GM19238 (cell line): ENCODE results near the gene MYO7B.

Experiments
- DNase-seq: peaks from one replicate; pipeline ENCODE4 v3.0.0; 2011; ENCODE audit warnings: low spot score; ENCODE audit not compliant: insufficient read length

MYO7B gene

GRCh38 chr2:127661072-127661649, 125.7 kb downstream of the MYO7B start:
- no peak for DNase-seq

DNA sequence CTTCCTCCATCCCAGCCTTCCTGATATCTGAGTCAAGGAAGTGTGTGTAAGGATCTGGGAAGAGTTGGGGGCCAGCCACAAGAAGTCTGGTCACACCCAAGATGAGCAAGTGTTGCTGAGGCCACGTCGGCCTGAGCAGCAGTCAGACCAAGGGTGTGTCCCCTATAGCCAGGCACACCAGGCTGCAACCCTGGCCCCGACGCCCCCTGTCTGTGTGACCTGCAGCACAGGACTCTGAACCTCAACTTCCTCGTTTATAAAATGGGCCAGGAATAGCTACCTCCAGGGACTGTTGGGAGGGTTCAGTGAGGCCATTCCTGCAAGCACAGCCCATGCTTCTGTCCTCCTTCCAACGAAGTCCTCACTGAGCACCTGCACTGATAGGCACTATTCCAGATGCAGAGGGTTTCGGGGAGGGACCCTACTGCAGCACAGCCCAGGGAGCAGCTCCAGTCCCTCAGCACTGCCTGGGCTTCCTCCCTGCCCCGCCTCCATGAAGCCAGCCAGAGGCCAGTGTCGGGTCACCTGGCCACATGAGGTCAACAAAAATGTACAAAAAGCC, 126.5 kb downstream of the MYO7B start:
- no peak for DNase-seq

DNA sequence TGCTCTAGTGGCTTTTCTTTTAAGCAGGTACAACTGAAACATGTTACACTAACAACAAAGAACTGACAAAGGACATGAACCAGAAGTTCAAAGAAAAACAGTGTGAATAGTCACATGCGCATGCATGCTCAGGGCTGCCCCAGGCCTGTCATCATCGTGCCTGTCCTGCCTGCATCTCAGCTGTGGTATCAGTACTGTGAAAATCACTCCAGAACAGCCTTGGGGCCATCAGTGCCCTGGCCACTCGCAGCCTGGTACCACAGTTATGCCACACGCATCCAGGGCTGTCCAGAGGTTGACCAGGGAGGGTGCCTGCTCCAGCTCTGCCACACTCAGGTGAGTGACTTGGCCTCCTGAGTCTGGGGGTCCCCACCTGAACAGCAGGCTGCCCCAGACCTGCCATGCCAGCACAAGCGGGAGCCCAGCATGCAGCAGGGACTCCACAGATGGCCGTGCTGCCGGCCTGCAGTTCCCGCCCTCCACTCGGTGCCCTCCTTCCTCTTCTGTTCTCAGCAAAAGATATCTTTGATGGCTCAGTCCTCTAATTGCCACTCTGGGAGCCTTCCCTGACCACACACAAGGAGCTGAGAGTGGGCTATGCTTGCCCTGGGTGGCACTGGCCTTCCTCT, 127.6 kb downstream of the MYO7B start:
- DNase-seq, result no peak

DNA sequence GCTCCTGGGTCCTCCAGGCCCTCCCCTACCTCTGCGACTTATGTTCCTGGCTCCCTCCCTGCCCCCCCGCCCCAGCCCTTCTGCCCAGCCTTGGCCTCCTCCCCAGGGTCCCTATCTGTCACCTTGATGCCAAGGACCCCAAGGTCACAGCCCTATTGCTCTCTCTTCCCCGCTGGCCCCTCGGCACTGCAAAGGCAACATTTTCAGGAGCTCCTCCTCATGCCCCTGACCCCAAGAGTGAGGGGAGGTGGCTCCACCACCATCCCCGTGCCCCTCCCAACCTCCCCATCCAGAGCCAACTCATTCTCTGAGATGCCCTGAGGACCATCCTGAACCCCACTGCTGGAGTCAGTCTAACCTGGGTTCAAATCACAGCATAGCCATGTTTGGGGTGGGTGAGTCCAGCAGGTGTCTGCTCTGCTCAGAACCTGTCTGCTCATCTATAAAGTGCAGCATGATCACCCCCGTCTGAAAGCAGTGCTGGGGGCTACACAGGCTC, 128.1 kb downstream of the MYO7B start:
- DNase-seq, result no peak

DNA sequence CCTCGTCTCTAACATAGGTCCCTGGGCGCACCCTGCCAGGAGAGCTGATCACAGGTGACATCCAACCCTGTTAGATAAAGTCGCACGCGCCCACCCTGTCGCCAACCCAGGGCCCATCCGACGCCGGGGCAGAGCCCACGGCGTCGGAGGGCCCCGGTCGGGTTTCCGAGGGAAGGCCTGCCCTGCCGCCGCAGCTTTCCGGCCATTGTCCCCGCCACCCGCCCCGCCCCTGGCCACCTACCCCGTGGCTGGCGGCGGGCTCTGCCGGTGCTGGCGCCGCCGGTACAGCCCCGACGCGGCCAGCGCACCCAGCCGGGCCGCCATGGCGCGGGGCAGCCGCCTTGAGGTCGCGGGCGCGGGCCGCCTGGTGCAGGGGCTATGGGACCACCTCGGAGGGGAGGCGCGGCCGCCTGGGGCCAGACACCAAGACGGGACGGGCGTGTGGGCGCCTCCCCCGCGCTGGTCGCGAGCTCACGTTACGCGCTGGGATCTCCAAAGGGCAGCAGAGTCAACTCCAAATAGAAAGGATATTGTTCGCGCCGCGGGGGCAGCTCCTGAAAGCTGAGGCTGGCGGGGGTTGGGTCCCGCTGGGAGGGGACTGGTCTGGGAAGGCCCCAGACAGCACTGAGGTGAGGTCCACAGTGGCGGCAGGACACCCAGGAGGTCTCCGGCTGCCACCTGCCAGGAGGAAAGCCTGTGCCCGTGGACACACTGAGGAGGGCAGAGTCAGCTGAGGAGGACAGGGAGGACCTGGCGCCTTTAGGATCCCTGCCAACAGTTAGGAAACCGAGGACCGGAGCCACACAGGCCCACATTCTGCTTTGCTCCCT, 128.8 kb downstream of the MYO7B start:
- DNase-seq, result no peak

DNA sequence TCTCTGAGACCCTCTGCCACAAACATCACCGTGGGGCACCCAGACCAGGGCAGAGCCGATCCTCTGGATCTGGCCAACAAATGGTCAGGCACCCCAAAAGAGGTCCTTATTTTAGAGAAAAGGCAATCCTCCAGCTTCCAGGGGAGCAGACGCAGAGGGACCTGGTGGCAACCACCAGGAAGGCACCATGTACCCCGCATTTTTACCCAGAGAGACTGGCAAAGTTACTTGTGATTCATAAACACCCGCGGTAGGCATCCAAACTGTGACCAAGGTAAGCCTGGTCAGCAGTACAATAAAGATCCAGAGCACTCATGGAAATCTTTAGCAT, 129.4 kb downstream of the MYO7B start:
- no peak for DNase-seq

GRCh38 chr2:127665267-127665893, 129.9 kb downstream of the MYO7B start:
- no peak for DNase-seq

GRCh38 chr2:127669056-127669455, 133.6 kb downstream of the MYO7B start:
- no peak for DNase-seq

- DNase-seq, result no peak
These were observed 134.8 kb downstream of the MYO7B start for GRCh38 chr2:127670055-127670956.

GRCh38 chr2:127670957-127671290, 135.4 kb downstream of the MYO7B start:
- no peak for DNase-seq

DNA sequence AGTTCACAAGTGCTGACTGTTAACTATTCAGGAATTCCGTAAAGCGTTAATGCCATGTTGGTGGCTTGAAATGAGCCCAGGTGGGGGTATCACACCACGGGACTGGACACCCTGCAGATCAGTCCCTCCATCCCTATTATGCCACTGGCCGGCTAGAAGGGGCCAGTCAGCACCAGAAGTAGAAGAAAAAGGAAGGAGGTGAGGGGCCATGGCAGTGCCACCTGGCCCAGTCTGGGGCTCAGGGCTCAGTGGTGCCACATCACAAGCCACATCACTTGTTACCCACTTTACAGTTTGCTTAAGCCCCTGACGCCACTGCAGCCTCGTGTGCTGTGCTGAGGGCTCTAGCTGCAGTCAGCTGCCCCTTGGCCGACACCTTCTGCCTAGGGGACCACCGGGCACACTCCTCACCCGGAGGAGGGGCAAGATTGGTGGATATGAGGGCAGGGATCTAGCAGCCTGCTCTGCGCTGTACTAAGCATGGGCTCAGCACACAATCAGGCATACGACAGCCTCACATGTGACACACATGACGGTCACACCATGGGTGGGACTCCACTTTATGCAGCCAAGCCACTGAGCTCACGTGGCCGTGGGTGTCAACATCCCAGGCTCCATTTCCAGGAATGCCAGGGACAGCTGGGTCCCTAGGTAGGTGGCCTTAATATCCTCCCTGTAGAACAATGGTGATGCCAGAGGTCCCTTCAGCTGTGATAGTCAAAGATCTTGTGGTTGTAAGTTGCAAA, 136.2 kb downstream of the MYO7B start:
- no peak for DNase-seq

DNA sequence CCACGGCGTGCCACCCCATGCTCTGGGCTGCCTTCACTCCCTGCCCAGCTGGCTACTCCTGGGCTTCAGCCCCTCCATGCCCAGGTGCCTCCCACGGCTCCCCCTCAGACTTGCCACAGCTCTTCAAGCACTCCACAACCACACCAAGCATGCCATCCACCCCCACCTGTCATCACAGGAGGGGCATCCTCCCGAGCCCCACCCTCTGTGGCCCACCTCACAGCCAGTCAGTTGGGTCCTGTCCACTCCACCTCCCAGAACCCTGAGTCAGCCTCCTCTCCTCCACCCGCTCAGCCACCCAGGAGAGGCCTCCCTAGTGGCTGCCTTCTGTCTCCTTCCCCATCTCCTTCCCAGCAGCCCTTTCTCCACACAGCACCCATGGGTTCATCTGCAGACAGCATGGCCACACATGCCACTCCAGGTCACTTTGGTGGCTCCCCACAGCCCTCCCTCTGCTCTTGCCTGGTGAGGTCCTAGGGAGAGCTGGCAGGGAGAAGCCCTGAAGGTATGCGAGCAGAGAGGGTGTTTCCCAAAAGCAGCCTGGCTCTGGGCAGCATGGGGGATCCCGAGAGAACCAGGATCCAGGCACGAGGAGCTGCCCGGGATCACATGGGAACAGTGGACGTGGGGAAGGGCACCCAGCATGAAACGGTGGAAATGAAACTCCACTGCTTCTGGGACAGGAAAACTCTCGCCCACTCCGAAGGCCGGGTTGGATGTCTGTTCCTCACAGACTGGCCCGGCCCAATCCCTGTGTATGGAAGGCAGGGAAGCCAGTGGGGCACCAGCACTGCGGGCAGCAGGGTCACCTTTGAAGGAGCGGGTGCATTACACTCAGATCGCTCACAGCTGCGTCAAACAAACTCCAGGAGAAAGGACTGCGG, 137.1 kb downstream of the MYO7B start:
- no peak for DNase-seq

DNA sequence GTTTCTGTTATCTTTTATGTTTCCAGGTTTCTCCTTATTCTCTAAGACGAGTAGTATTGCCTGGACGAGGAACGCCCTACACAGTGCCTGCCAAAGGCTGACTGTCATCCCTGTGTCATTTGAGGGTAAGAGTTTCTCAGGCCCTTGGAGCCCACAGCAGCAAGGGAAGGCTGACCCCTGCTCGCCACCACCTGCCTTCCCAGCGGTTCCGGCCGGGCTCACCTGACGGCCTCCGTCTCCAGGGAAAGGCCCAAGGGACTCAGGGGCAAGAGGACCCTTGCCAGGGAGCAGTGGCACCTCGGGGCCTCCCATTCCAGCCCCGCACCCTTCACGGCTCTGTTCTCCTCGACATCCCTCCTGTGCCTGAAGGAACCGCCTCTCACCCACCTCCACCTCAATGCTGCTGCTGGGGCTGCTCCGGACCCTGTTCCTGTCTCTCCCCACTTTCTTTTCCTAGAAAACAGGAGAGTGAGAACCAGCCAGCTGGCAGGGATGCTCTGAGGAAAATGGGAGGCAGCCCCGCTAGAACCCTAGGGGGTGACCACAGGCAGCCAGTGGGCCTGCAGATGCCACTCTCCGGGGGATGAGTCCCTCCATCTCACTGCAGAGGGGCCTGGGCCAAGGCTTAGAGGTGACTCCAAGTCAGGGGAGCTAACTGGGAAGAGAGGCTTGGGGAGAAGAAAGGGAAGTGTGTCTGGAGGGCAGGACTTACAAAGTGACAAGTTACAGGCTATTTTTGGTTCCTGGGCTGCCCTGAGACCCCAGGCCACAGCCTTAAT, 138.0 kb downstream of the MYO7B start:
- DNase-seq, result no peak

GRCh38 chr2:127674241-127675209, 139.0 kb downstream of the MYO7B start:
- no peak for DNase-seq

DNA sequence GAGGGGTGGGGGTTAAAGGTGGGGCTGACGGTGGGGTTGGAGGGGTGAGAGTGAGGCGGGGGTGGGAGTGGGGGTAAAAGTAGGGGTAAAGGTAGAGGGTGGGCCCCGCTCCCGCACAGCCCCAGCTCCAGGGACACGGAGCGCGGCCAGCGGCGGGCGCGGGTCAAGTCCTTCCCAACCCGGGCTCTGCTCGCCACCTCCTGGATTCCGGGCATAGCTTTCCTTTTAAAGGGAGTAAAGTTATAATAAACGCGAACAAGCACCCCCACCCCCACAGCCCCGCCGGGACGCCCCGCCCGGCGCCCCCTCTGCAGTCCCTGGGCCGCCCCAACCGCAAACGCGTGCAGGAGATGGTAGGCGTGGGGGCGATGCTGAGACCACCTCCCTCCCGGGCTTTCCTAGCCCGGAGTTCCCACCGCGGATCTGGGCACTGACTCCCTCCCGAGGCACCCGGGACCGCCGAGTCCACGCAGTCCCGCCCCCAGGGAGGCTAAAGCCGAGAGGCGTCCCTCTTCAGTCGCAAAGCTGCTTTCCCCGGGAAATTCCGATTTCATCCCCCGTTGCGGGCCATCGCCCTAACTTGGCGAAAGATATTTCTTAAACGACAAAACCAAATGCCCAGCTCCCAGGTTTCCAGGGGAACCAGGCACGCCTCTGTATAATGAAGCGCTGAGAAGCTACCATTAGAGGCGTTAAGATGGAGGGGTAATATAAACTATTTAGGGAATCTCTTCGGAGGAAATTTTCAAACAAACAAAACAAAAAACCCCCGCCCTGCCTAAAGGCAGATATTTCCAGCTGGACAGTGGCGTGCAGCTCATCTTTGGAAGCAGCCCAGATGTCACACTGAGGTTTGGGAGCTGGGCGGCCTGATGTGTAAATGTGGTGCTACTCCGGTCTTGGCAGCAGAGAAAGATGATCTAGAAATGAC, 140.1 kb downstream of the MYO7B start, which contains the start of gene LIMS2:
Gene LIMS2 (minus strand): TSS at position 200 of the 931 bp plus-strand sequence. CDS start 506 bp downstream, outside the sequence.
- DNase-seq, result no peak

DNA sequence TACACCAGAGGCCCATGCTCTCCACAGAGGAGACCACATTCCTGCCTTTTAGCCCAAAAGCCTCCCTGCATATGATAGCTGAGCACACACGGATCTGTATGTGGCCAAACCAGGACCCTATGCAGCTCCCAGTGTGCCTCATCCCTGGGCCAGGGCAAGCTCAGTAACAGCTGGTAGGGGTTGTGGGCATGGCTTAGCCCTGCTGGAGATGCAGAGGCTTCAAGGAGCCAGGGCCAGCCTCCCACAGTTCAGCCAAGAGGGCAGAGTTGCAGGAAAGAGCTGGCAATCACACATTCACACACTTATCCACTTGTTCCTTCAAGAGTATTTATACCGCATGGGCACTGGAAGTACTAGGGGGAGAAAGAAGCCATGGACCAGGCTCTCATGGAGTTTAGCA, 141.4 kb downstream of the MYO7B start:
- DNase-seq, result no peak
